Stimulated activated CD8-positive, alpha-beta memory T cell treated with anti-CD3 and anti-CD28 coated beads, Interleukin-15, amount 100 ng/mL, for 24 hours (primary cell): ENCODE data around the gene FNIP2.
"Not testable (repeated sequence)": the region's sequence is repeated elsewhere in the genome, so short reads cannot be mapped to it uniquely, and the experiment has no call there.

Source experiments
- DNase-seq: peaks from one replicate; pipeline ENCODE4 v3.0.0-alpha.2; 2020; ENCODE audit warnings: low read depth

FNIP2 gene

DNA sequence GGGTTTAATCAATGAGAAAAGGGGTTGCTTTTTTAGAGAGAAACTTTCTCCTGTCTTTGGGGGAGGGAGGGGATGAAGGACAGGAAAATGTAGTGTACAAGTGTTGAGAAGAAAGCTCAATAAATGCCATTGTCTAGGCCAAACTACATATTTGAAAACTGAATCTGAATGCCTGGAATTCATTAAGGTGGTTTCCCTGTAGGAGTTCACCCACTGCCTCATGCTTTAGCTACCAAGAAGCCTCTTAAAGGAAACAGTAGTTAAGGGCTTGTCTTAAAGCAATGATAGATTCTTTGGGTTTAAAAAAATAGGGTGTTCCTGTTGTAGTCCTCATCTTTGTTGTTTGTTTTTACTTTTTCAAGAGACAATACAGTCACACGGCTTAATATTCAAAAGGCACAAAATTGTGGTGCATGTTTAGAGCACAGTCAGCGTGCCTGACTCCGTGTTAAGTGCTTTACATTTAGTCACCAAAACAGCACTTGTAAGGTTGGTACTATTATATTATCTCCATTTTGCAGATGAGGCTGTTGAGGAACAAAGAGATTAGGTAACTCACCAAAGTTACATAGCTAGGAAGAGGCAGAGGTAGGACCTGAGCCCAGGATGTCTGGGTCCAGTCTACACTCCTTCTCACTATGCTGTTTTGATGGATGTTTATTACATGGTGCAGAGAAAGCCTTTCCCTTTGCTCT is 46.0 kb downstream of the FNIP2 start:
- DNase-seq, result no peak

DNA sequence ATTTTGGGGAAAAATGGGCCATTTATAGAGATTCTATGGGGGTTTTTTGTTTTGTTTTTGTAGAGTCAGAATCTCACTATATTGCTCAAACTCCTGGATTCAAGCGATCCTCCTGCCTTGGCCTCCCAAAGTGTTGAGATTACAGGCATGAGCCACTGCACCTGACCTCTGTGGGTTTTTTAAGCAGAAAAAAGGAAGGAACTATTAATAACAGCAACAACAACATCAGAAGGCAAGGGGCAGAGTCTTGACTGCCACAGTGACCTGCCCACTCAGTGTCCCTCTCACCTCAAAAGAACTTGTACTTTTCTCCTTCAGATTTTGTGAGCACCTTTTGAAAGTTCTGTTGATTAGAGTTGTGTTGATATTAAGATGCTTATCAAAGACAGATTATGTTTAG is 48.1 kb downstream of the FNIP2 start:
- DNase-seq, result no peak

DNA sequence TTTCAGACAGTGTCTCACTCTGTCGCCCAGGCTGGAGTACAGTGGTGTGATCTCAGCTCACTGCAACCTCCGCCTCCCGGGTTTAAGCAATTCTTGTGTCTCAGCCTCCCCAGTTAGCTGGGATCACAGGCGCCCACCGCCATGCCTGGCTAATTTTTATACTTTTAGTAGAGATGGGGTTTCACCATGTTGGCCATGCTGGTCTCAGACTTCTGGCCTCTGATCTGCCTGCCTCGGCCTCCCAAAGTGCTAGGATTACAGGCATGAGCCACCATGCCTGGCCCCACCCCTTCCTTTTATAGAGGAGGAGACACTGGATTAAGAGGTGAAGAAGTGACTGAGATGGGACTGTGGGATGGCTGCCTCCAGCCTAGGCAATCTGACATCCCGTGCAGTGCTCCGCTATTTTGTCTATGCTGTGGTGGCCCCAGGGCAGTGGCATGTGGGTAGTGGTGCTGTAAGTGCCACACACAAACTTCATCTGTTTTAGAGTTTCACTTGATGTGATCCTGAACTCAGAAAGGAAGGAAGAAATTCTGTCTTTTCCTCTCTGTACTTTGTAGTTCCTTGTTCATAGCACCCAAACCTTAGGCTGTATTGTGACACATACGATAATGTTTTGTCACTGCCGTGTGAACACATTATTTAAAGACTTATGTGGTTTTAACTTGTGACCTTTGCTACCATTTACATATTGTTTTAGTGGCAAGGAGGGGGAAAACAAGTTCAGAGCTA is 48.9 kb downstream of the FNIP2 start:
- no peak for DNase-seq

DNA sequence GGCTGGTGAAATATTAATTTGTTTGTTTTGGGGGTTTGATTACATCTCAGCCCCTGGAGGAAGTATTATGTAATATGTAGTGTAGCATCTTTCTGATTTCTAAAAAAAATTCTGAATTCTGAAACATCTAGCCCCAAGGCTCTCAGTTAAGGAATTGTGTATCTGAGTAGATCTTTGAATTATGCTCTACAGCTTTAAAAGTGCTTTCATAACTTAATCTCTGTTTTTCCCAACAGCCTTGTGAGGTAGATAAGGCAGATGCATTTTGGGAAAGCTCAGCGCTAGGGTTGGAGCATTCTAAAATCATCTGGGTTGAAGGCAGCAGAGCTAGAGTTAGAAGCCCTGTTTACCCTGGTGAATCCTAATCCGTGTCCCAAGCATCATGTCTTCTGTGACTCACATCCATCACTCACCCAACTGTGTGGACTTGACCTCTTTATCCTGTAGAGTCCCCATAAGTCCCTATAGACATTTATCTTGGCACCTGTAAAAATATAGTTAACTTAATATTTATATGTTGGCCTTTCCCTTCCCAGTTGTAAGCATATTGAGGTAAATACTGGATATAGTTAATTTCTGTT is 49.8 kb downstream of the FNIP2 start:
- DNase-seq, result no peak

DNA sequence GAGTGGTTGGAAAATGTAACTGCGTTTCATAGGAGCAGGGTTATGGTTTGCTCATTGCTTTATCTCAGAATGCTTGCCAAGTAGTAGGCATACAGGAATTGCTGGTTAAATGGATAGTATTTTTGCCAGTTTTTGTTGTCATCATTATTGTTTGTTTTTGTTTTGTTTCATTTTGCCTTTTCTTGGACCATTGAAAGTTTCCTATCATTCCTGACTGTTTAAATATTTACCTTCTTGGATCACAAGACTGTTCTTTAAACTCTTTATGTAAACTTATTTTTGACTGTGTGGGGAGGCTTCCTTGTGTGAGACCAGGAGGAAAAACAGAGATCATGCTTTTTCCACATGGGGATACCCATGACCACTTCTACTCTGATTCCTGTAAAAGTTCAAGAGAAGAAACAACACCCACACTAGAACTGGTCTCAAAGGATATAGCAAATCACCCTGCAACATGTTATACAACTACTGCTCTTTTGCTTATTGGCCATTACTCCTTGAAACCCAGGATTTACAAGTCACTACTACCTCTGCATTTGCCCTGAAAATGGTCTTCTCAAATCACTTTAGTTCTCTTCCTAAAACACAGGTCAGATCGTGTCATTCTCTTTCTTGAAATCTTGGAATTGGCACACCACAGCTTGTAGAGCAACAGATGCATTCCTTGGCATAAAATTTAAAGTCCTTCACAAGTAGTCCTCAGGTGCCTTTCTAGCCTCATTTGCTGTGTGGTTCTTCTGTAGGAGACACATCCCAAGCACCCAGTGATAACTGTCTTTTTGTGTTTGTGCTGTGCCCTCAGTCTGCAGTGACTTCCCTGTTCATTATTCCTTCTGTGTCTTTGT is 51.3 kb downstream of the FNIP2 start:
- no peak for DNase-seq

DNA sequence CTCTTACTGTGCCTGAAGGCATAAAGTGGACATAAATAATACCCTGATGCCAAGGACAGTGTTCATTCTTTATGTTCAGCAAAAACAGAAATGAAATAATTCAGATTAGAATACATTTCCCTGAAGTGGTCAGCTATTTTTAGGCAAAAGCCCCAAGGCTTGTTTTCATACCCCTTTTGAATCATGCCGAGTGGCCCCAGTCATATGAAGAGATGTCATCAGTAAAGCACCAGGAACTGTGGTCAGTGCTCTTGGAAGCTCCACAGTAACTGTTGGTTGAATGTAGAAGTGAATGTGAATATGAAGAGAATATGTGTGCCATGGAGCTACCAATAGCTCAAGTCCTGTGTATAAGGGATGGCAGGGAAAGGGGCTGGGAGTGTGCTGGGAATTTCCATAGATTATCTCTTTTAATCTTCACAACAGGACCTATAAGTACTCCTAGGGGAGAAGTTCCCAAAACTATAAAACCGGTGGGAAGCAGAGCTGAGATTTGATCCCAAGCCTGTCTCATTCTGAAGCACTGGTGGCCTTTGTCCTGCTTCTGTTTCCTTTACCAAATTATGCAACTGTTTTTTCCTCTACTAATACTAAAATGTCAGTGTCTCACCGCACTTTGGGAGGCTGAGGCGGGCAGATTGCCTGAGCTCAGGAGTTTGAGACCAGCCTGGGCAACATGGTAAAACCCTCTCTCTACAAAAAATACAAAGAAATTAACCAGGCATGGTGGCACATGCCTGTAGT is 52.6 kb downstream of the FNIP2 start:
- no peak for DNase-seq

DNA sequence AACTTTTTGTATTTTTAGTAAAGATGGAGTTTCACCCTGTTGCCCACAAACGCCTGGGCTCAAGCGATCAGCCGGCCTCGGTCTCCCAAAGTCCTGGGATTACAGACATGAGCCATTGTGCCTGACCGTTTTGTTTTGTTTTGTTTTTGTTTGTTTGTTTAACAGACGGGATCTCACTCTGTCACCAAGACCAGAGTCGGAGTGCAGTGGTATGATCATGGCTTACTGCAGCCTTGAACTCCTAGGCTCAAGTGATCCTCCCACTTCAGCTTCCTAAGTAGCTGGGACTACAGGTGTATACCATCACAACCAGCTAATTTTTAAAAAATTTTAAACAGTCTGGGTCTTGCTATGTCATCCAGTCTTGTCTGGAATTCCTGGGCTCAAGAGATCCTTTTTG is 53.5 kb downstream of the FNIP2 start:
- no peak for DNase-seq

DNA sequence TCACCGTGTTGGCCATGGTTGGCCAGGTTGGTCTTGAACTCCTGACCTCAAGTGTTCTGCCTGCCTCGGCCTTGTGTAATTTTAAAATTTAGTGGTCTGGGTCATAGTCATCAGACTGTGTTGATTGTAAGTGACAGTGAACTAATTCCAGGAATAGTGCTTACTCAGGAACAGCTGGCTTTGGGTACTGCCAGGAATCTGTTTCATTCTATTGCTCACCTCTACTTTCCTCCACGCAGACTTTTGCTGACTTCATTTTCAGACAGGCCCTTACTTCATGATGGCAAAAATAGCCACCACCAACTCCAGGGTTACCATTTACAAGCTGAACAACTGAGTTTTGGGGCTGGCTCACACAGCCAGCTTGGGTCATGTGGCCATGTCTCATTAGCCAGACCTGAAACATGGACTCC is 54.6 kb downstream of the FNIP2 start:
- no peak for DNase-seq

DNA sequence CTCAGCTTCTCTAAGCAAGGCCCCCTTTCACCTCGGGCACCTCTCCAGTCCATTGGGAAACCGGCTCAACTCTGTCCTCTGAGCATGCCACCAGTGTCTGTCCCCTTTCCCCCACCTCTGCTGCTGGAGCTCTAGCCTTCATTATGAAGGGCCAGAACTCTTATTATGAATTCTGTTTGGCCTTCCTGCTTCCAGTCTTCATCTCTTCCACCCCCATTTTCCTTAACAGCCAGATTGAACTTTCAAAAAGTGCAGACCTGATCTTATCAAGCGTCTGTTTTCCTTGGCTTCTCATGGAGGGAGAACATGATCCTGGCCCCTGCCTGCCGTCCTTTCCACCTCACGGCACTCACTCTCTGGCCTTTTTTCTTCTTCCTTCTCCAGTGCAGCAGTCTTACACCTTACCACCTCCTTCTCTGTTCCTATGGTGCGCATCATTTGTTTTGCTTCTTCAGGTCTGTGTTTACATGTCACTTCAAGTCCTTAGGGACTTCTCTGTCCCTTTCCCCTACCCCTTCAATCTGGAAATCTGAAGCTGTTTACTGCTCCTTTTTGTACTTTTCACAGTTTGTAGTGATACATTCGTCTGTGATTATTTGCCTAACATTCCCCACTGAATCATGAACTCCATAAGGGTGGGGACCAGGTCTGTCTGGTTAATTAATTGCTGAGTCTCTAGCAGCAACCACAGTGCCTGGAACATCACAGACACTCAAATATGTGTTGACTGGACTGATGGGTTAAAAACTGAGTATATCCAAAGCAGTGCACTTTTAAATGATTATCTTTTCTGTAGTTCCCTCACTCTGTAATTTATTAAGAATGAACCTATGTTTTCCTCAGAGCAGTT is 55.8 kb downstream of the FNIP2 start:
- no peak for DNase-seq

DNA sequence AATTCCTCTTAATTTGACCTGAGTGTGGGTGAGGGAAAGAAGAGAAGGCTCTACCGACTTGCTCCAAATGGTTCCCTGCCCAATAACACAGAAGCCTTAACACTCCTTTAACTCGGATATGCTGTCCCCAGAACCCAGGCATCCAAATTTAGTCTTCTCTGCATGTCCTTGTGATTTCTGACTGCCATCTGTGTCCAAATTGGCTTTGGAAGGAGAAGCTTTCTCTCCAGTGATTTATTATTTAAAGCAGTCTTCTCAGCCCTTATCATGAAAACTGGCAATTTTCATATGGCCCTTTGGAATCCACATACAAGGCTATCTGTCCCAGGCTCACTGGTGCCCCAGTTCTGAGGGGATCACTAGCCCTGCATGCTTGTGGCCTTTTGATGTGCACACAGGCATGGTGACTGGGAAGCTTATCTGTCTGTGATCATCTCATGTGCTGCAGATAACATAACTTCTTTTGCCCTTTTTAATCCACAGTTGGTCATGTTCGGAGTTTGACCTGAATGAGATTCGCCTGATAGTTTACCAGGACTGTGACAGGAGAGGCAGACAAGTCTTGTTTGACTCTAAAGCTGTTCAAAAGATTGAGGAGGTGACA is 56.7 kb downstream of the FNIP2 start:
- no peak for DNase-seq

DNA sequence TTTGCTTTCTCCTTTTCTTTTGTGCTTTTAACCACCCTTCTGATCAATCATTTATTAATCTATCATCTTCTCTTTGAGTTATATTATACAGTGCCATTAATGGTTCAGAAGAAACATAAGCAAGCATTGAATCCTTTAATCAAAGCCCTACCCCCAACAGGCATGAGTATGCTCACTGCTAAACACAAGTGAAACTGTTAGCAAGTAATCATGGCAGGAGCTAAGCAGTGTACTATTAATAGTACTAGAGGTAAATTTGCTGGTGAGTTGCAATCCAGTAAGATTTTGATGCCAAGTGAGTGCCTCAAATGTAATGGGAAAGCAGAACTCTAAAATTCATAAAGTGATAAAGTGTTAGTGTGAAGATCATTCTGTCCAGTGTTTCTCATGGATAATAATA is 57.2 kb downstream of the FNIP2 start:
- DNase-seq, result no peak

DNA sequence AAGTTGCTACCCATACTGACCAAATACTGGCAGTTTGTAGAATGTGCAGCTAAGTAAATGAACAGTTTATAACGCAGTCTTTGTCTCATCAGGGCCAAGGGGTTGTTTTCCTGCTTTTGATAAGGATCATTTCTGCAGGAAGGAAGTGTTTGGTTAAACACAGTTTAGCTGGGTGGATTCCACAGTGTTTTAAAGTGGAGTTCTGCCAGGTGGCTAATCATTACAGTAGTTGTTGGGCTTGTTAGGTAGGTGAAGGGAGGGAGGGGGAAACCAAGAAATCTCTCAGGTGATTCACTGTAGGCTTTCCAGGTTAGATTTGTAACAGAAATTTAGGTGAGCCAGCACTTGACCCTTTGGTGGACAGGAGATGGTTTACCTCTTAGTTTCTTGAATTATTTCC is 58.1 kb downstream of the FNIP2 start:
- DNase-seq, result no peak

DNA sequence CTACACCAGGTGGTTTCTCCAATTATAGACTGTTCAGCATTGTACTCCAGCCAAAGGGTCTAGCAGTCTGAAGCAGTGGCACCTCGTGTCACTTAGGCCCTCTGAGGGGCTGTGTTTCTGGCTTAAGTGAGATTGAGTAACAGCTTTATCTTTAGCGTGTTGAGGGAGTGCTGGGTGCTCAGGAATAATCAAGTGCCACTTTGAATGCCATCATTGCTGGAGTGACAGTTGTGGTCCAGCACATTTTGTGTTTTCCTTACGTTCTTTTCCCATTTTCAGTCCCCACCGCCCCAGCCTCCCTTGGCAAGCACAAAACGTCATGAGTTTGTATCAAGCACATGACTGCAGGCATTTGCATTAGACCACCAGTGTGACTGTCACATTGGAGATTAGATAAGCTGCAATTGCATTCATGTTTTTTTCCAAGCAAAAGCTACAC is 58.7 kb downstream of the FNIP2 start:
- no peak for DNase-seq

DNA sequence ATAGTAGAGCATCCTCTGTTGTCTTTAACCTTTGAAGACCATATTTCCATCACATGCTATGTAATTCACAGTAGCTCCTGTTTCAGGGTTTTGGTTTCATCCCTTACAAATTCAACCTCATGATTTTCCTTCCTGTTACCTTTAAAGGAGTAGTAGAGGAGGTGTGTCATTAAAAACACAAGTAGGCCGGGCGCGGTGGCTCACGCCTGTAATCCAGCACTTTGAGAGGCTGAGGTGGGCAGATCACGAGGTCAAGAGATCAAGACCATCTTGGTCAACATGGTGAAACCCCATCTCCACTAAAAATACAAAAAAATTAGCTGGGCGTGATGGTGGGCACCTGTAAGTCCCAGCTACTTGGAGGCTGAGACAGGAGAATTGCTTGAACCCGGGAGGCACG is 59.3 kb downstream of the FNIP2 start:
- not testable (repeated sequence) for DNase-seq

DNA sequence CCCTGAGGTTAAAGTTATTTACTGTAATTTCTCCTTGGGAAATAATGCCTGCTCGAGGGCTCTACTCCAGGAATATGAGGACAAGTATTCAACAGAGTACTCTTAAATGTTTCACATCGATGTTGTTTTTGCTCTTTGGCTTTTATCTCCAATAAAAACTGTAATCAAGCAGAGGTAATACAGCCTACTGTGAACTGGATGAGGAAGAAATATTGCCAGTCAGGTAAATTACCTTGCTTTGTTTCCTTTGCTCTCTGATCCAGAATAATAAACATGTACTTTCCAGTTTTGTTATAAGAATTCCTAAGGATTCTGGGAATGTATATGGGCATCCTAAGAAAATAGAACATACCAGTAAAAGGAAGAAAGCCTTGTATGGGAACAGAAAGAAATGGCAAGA is 60.4 kb downstream of the FNIP2 start:
- DNase-seq, result no peak

DNA sequence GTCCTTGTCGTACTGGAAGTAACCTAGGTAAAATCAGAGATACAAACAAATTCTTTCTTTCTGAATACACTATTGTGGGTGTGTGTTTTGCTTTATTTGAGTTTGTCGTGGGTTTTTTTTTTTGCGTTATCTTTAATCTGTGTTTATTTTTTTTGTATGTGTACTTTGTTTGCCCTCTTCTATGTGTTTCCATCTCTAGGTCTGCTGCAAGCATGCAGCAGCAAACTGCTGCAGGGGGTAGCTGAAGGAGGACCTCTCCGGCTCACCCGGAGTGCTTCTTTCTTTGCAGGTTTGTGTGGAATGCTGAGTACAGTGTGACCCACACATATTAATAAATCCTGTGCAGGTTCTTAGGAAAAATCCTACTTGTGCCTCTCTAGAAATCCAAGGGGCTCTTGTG is 64.8 kb downstream of the FNIP2 start:
- DNase-seq, result no peak

DNA sequence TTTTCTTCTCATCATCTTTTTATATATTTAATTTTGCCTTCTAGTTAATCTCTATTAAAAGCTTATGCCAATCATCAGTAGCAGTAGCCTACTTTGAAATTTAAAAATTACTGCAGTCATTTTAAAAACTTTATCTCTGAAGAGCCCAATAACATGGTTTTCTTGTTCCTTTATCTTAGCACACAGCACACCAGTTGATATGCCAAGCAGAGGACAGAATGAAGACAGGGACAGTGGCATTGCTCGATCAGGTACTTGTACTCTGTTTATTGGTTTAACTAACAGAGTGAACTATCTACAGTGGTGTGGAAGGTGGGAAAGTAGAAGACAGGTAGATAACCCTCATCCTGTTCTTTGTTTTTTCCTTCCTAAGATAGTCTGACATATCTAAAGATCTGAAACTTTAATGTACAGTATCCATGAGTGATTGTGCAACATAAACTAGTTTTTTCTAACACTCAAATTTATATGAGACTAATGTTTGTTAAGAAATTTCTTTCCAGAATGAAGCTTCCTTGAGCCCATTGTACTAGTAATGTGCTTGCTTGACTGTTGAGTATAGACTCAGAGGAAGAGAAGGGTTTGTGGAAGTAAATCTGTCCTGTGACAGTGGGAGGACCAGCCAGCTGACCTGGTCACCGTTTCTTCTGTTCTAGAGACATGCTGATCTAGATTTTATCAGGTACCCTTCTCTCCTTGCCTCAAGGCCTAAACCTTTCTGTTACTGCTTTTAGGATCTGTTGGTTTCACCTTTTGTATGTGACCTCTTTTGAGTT is 66.6 kb downstream of the FNIP2 start:
- DNase-seq, result no peak

DNA sequence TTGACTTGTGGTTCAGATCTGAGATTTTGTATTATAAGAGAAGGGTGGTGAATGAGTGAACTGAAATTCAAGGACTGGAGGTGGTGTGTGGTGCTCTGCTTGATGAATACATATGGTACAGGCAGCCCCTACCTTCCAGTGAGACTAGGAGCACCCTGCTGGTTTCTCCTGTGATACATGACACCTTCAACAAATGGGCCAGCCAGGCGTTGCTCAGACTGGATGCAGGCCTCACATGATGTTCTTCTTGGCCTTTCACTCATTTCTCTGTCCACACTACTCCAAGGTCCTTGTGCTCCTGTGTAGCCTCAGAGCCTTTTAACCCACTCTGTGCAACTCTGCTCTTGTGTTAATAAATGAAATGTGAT is 67.2 kb downstream of the FNIP2 start:
- DNase-seq, result no peak

DNA sequence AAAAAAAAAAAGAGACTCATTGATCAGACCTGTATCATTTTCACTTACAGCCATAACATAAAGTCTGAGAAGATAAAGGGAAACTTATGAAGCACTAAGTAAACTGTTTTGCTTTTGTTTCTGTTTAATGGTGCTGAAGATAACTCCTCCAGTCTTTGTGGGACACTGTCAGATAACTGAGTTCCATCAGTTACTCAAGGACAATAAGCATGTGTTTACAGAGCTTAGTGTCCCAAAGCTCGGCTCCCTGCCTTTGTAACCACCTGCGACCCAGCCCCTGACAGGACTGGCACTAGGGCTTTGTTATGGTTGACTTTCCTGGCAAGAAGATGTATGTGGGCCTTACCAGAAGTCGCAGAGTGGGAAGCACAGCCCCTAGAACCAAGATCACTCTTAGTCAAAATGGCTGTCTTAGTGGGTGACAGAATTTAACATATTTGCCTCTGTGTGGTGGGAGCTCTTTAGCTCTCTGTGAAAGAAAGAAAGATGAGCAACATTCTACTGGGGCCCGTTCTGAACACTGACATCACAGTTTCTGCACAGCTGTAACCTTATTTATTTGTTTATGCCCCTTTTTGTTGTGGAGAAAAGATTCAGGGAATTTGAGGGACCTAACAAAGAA is 68.1 kb downstream of the FNIP2 start:
- no peak for DNase-seq
